ENCODE results near the gene XKR8.
A peak's percentile ranks its signal among the peaks of the same experiment; 100 is the strongest.

The XKR8 gene, protein sequence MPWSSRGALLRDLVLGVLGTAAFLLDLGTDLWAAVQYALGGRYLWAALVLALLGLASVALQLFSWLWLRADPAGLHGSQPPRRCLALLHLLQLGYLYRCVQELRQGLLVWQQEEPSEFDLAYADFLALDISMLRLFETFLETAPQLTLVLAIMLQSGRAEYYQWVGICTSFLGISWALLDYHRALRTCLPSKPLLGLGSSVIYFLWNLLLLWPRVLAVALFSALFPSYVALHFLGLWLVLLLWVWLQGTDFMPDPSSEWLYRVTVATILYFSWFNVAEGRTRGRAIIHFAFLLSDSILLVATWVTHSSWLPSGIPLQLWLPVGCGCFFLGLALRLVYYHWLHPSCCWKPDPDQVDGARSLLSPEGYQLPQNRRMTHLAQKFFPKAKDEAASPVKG

DNA sequence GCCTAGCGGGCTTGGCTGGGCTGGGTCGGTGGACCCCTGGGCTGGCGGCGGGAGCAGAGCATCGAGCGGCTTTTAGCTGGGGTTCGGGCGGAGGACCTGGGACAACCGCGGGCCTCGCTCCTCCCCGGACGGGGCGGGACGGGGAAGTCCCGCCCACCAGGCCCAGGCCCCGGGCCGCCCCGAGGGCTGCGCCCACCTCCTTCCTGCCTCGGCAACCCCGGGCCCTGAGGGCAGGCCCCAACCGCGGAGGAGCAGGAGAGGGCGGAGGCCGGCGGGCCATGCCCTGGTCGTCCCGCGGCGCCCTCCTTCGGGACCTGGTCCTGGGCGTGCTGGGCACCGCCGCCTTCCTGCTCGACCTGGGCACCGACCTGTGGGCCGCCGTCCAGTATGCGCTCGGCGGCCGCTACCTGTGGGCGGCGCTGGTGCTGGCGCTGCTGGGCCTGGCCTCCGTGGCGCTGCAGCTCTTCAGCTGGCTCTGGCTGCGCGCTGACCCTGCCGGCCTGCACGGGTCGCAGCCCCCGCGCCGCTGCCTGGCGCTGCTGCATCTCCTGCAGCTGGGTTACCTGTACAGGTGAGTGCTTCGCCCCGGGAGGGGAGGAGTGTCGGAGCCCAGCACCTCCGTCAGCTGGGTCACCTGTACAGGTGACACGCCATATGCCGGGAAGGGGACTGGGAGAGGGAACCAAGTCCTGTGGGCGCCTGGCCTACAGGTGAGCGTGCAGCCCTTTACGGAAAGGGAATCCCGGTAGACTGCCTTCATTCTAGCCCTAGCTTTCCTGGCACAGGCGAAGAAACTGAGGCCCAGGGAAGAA, at the start of gene XKR8:
Gene XKR8 (plus strand): TSS at position 182 of the 812 bp plus-strand sequence. CDS start 97 bp downstream, at position 279.
- peak; percentile 85 for DNase-seq

DNA sequence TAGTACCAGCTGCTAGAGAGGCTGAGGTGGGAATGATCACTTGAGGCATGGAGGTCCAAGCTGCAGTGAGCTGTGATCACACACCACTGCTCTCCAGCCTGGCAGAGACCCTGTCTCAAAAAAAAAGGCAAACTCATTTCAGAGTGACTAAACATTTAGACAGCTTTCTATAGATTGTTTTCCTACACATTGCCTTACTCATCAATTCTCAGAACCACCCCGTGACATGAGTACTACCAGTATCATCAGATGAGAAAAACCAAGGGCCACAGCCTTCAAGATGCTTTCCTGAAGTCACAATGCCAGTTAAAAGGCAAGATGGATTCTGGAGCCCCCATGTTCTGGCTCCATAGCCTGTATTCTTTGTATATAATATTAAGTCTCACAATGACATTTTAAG, 47.3 kb upstream of the XKR8 start:
- DNase-seq: peak; percentile 41

DNA sequence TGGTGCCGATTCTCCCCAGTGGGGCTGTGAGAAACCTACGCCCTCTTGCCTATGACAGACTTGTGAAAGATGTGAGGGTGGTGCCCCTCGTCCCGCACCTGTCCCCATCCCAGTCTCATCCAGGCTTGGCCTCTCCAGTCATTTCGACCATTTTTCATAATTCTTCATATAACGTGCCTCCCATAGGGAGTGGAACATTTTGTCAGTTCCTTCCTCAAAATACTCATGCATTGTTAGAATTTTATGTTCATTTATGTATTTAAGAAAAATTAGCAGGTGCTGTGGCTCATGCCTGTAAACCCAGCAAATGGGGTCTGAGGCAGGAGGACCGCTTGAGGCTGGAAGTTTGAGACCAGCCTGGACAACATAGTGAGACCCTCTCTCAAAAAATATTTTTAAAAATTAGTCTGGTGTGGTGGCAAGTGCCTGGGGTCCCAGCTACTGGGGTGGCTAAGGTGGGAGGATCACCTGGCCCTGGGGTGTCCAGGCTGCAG, 44.6 kb upstream of the XKR8 start:
- DNase-seq: no peak

DNA sequence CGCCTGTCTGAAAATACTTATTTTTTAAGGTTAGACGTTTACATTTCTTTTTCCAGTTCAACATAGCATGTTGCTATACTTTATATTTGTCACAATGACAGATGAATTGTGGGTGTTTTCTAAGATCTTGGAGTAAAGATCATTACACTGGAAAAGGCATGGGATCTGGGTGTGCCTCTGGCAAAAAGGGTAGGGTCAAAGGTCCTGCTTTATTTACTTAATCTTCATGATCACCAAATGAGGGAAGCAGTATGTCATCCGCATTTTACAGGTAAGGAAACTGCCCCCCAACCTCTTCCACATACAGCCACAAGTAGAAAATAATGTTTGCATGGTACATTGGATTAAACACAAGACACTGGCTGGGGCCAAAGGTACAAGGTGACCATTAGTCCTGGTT, 37.5 kb upstream of the XKR8 start:
- no peak for DNase-seq

DNA sequence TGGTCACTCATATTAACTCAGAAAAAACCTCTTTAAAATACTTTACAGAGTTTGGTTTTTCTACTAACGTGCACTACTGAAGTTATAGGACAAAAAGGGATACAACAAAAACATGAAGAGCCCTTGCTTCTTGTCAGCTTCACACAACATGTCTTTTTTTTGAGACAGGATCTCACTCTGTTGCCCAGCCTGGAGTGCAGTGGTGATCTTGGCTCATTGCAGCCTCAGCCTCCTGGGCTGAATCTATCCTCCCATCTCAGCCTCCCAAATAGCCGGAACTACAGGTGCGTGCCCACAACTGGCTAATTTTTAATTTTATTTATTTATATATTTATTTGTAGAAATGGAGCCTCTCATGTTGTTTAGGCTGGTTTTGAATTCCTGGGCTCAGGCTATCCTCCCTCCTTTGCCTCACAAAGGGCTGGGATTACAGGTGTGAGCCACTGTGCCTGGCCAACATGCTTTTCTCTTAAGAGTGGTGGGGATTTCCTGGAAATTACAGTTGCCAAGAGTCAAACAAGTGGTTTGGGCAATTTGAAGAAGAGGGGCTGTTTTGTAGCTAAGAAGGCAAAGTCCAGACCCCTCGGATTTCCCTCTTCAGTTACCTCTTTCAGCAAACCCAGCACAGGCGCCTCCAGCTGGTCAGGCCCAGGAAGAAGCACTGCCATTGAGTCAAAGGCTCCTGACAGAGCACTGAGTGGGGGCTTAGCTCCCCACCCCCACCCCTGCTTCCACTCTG, 31.4 kb upstream of the XKR8 start:
- DNase-seq: no peak

DNA sequence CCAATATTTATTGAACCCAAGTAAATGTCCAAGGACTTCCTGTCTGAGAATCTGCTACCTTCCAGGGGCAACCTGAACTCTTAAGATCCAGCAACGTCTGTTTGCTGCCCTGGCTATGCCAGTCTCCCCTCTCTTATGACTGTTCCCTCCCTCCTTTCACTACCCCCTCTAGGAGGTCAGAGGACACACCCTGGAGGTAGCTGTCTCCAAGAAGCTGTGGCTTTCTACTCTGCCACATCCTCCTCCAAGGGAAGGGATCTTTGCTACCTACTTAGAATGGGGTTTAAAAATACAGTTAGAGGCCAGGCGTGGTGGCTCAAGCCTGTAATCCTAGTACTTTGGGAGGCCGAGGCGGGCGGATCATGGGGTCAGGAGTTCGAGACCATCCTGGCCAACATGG, 28.6 kb upstream of the XKR8 start:
- no peak for DNase-seq

DNA sequence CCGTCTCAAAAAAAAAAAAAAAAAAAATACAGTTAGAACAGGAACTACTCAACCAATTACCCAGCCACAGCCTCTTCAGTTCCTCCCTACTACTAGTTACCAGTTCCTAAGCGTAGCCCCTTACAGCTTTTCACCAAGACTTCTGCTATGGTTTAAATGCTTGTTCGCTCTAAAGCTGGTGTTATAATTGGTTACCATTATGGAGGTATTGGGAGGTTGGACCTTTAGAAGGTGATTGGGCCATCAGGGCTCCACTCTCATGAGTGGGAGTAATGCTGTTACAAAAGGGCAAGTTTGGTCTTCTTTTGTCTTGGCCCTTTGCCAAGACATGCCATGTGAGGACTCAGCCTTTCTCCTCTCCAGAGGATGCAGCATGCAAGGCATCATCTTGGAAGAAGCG, 28.0 kb upstream of the XKR8 start:
- DNase-seq: no peak

DNA sequence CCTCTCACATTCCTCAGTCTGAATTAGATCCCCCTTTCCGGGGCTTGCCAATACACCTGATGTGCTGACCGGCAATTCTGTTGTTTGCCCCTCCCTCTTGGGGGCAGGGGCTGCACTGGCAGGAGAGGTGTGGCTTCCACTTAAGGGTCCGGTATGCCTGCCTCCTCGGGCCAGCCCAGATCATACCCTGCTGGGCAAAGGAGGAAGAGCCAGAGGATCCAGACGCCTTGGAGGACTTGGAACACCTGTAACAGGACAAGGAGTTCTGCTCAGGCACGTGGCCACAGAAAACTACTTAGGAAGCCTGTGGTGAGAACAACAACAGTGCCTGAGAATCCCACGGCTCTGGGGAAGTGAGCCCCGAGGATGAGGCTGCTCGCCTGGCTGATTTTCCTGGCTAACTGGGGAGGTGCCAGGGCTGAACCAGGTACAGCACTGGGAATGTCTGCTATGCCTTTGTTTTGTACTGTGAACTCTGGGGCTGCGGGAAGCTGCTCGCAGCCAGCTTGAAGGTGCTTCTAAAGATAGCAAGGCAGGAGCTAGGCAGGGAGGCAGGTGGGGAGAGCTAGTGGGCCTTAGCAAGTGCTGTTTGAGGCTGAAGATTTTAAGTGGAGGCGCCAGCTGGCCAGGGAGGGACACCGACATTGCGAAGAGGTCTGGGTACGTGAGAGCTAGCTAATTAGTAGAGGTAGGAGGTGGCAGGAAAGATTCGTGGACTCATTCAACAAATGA, 24.8 kb upstream of the XKR8 start, which contains the start of gene SMPDL3B:
Gene SMPDL3B (plus strand): TSS at position 183 of the 732 bp plus-strand sequence. CDS start 184 bp downstream, at position 367.
- peak; percentile 26 for DNase-seq

DNA sequence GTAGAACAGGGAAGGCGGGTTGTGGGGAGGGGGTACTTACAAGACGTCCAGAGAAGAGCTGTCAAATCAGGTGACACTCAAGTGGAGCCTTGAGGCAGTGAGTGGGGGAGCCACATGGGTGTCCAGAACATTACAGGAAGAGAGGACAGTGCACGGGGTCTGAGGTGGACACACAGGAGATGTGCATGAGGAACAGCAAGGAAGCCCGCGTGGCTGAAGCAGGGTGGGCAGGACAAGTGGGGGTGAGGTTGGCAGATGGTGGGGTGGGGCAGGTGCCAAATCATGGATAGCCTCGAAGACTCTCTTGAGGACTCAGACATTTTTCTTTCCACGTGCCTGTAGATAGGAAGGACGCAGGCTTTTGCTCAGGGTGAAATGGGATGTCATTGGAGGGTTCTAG, 24.1 kb upstream of the XKR8 start:
- DNase-seq: no peak

DNA sequence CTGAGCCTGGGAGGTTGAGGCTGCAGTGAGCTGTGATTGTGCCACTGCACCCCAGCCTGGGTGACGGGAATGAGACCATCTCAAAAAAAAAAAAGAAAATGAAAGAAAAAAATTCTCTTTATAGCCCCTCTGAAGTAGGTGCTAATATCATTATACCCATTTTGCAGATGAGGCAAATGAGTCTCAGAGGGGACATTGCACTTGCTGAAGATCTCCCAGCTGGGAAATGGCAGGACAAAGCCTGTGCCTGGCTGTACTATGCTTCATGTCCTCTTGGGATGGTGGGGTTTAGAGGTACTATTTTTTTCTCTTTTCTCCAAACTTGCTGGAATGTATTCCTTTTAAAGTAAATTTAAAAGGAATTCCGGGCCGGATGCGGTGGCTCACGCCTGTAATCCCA, 23.4 kb upstream of the XKR8 start:
- no peak for DNase-seq

DNA sequence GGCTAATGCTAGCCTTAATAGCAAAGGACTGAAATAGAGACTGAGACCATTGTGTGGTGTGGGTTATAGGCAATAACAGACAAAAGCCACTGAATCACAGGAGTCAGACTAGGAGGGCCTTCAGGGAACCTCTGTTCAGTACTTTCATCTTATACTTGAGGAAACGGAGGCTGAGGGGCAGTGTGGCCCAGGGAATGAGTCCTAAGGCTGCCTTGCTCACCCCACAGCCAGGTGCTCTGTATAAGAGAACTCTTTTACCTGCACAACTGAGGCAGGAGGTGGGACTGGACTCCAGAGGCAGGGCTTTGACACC, 22.3 kb upstream of the XKR8 start:
- DNase-seq: no peak

DNA sequence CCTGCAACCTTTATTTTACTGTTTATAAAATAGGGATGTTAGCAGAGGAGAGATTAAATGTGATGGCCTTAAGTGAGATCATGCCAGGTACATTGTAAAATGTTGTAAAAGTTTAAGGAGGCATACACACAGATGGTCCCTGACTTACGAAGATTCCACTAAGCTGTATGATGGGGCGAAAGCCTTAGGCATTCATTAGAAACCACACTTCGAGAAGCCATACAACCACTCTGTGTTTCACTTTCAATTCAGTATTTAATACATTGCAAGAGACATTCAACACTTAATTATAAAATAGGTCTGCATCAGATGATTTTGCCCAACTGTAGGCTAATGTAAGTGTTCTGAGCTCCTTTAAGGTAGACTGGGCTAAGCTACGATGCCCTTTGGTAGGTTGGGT, 21.3 kb upstream of the XKR8 start:
- DNase-seq: no peak

DNA sequence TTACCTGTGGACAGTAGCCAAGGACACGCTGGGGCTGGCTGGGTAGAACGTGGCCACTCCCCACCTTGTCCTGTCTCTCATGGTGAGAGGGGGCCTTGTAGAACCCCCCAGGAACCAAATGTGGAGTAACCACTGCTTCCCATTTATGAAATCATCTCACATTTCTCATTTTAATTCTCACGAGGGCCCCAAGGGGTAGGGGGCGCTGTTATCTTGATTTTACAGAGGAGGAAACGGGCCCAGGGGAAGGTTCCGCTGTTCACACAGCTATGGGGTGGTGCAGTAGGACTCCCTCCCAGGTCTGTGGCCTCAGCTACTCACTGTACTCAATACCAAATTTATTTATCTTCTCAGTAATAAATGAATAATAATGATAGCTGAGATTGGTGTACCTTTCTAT, 19.5 kb upstream of the XKR8 start:
- peak; percentile 83 for DNase-seq

DNA sequence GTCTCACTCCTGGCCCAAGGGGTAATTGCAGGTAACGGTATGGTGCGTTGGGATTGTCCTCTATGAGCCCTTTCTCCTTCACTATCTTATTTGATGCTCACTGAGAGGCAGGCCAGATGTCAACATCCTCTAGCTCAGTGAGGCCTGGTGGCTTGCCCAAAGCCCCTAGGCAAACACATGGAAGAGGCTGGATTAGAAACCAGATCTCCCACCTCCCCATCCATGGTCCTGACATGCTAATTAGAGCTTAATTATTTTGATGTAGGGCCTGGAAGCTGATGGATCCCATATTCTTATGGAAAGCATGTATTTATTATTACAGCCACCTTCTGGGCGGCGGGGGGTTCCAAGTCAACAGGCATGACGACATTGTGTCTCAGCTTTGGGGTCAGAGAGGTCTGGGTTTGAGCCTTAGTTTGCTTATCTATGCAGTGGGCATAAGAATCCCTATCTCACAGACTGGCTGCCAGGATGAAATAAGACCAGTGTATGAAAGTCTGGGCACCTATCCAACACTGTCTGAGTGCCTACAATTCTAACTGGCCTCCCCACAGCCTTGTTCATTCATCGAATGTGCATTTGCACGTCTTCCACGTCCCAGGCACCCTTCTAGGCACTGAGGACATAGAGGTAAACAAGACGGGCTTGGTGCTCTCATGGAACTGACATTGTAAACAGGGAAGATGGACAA, 18.8 kb upstream of the XKR8 start:
- DNase-seq: no peak

DNA sequence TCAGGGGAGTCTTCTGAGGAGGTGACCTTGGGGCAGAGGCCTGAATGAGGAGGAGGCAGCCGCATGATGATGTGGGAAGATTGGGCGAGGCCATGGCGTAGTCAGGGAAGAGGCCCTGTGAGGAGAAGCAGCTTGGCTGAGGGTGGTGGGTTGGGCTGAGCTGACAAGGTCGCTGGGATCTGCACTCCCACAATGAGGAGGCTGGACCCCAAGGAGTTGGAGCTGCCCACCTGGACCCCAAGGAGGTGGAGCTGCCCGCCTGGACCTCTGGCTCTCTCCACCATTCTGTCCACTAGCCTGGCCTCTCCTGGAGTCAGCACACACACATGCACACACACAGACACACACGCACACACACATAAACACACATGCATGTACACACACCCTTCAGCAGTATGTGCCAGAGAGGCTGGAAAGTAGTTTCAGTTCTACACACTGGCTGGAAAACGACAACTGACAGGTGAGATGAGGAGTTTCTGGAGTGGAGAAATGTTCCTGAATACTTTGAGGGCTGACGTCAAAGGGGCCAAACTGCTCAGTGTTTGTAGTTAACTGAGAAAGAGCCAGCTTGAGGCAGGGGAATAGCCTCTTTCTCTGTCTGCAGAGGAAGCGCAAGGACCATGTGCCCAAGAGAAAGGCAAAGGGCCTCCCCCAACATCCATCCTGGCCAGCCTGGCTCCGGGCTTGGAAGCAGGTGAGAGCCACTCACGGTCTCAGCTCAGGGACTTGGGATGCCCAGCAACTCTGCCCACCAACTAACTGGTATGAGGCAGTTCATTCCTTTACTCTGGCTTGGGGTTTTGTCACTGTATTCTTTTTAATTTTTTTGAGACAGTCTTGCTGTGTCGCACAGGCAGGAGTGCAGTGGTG, 17.9 kb upstream of the XKR8 start:
- DNase-seq: no peak

DNA sequence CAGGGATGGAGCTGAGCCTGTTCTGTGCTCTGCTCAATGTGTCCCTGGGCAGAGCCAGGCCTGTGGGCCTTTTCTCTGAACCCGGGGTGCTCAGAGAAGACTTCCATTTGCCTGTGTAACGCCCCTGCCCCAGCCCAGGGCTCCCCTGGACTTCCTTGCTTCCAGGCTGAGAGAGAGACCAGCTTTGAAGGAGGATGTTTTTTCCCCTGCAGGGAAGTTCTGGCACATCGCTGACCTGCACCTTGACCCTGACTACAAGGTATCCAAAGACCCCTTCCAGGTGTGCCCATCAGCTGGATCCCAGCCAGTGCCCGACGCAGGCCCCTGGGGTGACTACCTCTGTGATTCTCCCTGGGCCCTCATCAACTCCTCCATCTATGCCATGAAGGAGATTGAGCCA, 14.8 kb upstream of the XKR8 start:
- no peak for DNase-seq

DNA sequence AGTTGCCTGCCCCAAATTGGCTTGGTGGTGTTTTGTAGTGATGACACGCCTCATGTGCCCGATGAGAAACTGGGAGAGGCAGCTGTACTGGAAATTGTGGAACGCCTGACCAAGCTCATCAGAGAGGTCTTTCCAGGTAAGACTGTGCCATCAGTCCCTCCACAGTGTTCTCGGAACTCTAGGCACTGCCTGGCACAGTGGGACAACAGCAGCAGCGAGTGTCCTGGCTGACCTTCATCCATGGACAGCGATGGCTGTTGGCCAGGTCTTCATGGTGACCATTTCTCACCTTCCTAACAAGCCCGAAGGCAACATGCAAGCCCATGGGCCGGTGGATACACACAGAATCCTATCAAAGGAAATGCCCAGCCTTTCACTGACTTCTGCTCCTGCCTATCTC, 10.7 kb upstream of the XKR8 start:
- DNase-seq: no peak

DNA sequence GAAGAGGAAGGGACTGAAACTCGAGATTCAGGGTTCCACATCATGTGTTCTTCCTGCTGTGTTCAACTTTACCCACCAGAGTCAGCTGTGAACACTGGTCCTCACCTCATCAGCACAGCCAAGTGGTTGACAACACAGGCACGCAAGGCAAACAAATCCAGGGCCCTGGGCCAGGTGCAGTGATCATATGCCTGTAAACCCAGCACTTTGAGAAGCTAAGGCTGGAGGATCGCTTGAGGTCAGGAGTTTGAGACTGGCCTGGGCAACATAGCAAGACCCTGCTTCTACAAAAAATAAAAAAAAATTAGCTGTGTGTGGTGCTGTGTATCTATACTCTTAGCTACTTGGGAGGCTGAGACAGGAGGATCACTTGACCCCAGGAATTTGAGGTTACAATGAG, 8.4 kb upstream of the XKR8 start:
- no peak for DNase-seq

DNA sequence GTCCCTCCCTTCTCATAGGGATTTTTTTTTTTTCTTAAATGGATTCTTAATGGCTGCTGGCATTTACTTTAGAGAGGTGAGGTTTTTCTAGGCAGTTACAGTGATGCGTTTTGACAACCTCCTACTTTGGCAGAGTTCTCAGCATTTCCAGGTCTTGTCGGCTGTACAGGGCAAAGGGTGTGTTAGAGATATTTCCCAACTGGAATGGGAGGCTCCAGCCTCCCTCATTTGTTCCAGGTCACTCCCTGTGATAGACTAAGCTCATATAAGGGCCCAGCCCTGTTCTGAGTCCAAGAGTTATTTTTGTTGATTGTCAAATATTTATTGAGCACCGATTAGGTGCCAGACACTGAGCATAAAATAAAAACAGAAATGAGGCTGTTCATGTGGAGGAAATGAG, 7.6 kb upstream of the XKR8 start:
- DNase-seq: no peak

DNA sequence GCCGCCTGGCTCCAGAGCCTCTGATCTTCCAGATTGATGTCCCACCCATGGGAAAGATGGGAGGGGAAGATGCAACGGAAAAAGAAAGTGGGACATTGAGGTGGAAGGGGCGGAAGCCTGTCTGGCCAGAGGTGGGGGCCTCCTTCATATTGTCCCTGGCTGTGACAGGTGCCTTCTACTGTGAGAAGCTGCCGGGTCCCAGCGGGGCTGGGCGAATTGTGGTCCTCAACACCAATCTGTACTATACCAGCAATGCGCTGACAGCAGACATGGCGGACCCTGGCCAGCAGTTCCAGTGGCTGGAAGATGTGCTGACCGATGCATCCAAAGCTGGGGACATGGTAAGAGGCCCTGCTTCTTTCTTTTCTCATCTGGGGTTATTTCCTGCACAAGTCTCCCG, 5.6 kb upstream of the XKR8 start:
- DNase-seq: no peak

DNA sequence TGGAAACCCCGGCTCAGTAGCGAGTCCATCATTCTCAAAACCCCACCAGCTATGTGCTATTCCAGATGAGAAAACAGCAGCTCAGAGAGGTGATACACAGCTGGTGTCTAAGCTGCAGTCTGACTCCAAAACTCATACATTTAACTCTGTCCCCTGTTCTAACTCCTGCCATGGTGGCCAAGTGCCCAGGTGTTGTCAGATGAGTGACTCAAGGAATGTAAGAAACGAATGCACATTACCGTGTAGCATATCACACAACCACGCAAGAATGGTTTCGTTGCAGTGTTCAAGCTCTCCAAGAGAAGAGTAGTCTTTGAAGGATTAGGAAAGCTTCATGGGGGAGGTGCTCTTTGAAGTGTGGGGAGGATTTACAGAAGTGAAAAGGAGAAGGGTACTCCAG, 4.7 kb upstream of the XKR8 start:
- DNase-seq: no peak
